Nasal cavity respiratory epithelium epithelial cell of viscerocranial mucosa (primary cell): ENCODE measurements around the gene RCC2. TPM values are rescaled to one million over a fixed set of nuclear protein-coding genes. Genes with fewer than 3 reads are reported as not detected.

ENCODE experiments used
- total RNA-seq: library from RNA; depleted of rRNA; stranded (reverse); fragments of >200 nt; gene quantifications from 2 replicates; pipeline ENCODE4 v1.2.3, GENCODE V29; 2014

Gene RCC2
- 113 and 158 TPM in 2 replicates for total RNA-seq

DNA sequence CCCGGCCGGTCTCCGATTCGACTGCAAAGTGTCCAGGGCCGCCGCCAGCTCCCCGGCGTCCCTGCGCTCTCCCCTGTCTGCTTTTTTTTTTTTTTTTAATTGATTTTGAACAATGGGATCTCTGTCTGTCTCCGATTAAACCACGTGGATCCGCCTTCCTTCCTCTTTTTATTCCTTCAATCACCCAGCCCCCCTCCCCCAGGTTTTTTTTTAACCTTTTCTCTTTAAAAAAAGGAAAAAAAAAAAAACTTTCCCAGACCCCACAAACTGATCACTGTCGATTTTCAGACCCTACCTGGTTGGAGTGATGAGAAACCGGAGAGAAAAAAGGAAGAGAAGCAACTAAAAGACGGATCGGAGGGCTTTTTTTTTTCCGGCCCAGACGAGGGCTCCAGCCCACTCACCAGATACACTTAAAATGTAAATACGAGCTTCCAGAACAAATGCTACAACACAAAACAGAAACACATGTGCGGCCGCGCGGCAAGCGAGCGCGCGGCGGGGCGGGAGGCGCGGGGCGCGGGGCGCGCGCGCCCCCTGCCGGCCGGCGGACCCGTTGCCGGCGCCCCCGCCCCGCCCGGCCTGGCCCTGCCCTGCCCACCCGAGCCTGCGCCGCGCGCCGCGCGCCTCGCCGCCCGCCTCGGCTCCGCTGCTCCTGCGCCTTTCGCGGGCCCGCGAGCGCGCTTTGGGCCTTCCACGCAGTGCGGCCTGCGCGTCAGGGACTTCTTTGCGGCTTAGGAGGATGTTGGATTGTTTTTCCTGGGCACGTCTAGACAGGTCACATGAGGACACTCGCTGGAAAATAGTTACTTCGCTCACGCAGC lies at the start of gene RCC2:
RCC2 (minus strand) TSS at position 428 of the 824 bp plus-strand sequence. CDS start 1,163 bp downstream, outside the sequence.

DNA sequence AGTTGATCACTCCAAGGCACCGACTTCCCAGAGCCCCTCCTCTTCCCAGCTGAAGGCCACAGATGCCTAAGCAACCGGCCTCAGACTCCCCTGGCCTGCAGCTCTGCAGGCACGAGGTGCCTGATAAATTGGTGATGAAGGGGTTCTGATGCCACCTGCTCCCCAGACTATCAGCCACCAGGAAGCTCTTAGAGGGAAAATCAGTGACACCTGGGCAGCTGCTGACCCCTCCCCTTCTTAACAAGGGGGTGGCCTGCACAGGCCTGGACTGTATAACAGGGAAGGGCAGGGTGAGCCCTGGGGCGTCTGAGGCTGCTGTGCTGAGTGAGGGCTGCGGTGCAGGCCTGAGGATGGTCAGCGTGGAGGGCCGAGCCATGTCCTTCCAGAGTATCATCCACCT lies 67.6 kb downstream of the RCC2 start, which contains the start of gene PADI6:
PADI6 (plus strand) TSS at position 301 of the 400 bp plus-strand sequence; CDS start at position 351, 50 bp downstream.

Other genes with a start within 250 kb of the RCC2 start
- 2.1 and 6.0 TPM in 2 replicates for gene PADI1, start 234.5 kb downstream of the RCC2 start, total RNA-seq
- 0.68 and 12.5 TPM in 2 replicates for gene PADI3, start 190.6 kb downstream of the RCC2 start, total RNA-seq
- not detected in 2 replicates for gene PADI4, start 131.5 kb downstream of the RCC2 start, total RNA-seq
- gene PADI6, start 67.5 kb downstream of the RCC2 start, total RNA-seq: not detected in 2 replicates
- gene ARHGEF10L, start 100.0 kb upstream of the RCC2 start, total RNA-seq: 4.1 and 18.2 TPM in 2 replicates